Muscle layer of colon (tissue), 2 donors: ENCODE data around the gene FARP1.
A peak's percentile ranks its signal among the peaks of the same experiment; 100 is the strongest.

Source experiments
- H3K27ac ChIP-seq: one replicate; pipeline ENCODE4 v1.7.0; 2013; ENCODE audit warnings: low read depth, mild to moderate bottlenecking, low read length, moderate library complexity
- H3K27me3 ChIP-seq, 2 donors: one replicate each; pipeline ENCODE4 v1.7.0; 2013; ENCODE audit warnings: low read length in 2 of 2, mild to moderate bottlenecking in 2 of 2; ENCODE audit not compliant: insufficient read depth in 2 of 2, control insufficient read depth in 1 of 2
- H3K36me3 ChIP-seq: one replicate; pipeline ENCODE4 v1.7.0; 2013; ENCODE audit warnings: mild to moderate bottlenecking, low read length; ENCODE audit not compliant: insufficient read depth
- H3K4me1 ChIP-seq: one replicate; pipeline ENCODE4 v1.7.0; 2013; ENCODE audit warnings: mild to moderate bottlenecking, low read length; ENCODE audit not compliant: insufficient read depth
- H3K4me3 ChIP-seq, 2 donors: one replicate each; pipeline ENCODE4 v1.7.0; 2013; ENCODE audit warnings: low read length in 2 of 2, low read depth in 1 of 2, mild to moderate bottlenecking in 1 of 2, moderate library complexity in 1 of 2
- H3K9ac ChIP-seq: one replicate; pipeline ENCODE4 v1.7.0; 2013; ENCODE audit warnings: low read length
- H3K9me3 ChIP-seq: one replicate; pipeline ENCODE4 v1.7.0; 2013; ENCODE audit warnings: mild to moderate bottlenecking, low read length
- donor health status: abdominal sarcoma.
- donor health status: Adenocarcinoma of cecum.

FARP1 gene

GRCh38 chr13:98237331-98237730 is 94.4 kb downstream of the FARP1 start:
- Histone ChIP-seq H3K4me1 (peaks cover 12% of the 10 kb centered on the region), H3K9ac (no peak overlapping the region), H3K36me3 (no peaks in the 10 kb centered on the region), H3K9me3 (no peaks in the 10 kb centered on the region), H3K4me3 (no peak overlapping the region), H3K27me3 (no peaks in the 10 kb centered on the region), H3K27ac (no peak overlapping the region)

GRCh38 chr13:98239162-98240076 is 96.5 kb downstream of the FARP1 start:
- Histone ChIP-seq H3K27me3 (no peaks in the 10 kb centered on the region), H3K27ac (no peak overlapping the region), H3K4me1 (no peaks in the 10 kb centered on the region), H3K9ac (no peak overlapping the region), H3K4me3 (no peak overlapping the region), H3K36me3 (no peaks in the 10 kb centered on the region), H3K9me3 (no peaks in the 10 kb centered on the region)

GRCh38 chr13:98240135-98240534 is 97.2 kb downstream of the FARP1 start:
- no peaks in the 10 kb centered on the region for H3K27me3 ChIP-seq
- no peak overlapping the region for H3K27ac ChIP-seq
- no peaks in the 10 kb centered on the region for H3K9me3 ChIP-seq
- H3K9ac ChIP-seq, result no peak overlapping the region
- no peak overlapping the region for H3K4me3 ChIP-seq
- no peaks in the 10 kb centered on the region for H3K4me1 ChIP-seq
- H3K36me3 ChIP-seq, result no peaks in the 10 kb centered on the region

DNA sequence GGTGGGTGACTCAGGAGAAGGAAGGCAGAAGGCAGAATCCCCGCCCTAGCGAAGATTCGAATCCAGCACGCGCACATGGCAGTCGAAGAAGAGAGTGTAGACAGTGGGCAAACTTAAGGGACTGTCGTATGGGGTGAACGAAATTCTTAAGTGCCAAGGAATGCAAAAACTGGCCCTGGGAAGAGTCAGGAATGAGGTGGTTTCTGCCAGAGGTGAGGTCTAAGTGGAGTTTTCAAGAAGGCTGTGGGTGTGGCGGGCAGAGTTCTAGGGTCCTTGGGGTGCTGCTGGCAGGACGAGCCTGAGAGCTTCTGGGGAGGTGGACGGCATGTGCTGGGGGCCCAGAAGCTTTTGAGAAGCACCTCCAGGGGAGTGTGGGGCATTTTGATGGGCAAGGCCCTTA is 98.1 kb downstream of the FARP1 start:
- Histone ChIP-seq H3K27ac (no peak overlapping the region), H3K36me3 (no peaks in the 10 kb centered on the region), H3K4me3 (no peak overlapping the region), H3K27me3 (no peaks in the 10 kb centered on the region), H3K9me3 (no peaks in the 10 kb centered on the region), H3K4me1 (no peaks in the 10 kb centered on the region), H3K9ac (no peak overlapping the region)

DNA sequence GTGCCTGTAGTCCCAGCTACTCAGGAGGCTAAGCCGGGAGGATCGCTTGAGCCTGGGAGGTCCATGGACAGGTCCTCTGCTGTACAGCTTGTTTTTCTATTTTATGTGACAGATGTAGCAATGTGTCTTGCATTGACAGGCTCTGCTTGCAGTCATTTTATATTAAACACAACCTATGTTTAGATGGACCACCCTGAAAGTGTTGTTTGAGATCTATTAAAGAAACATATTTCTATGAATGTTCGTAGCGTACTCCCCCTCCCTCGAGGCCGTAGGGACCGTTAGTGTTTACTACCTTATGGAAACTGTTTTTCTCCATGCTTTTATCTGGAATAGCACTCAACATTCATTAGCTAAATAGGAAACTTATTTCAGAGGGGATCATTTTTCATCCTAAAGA is 99.1 kb downstream of the FARP1 start:
- H3K27ac ChIP-seq, result no peak overlapping the region
- H3K9me3 ChIP-seq, result no peaks in the 10 kb centered on the region
- no peaks in the 10 kb centered on the region for H3K36me3 ChIP-seq
- no peak overlapping the region for H3K4me3 ChIP-seq
- H3K27me3 ChIP-seq, result no peaks in the 10 kb centered on the region
- H3K9ac ChIP-seq, result no peak overlapping the region
- H3K4me1 ChIP-seq, result no peaks in the 10 kb centered on the region

- no peak overlapping the region for H3K9ac ChIP-seq
- no peak overlapping the region for H3K4me3 ChIP-seq
- H3K27me3 ChIP-seq, result no peaks in the 10 kb centered on the region
- H3K36me3 ChIP-seq, result no peaks in the 10 kb centered on the region
- no peak overlapping the region for H3K27ac ChIP-seq
- H3K9me3 ChIP-seq, result no peaks in the 10 kb centered on the region
- no peaks in the 10 kb centered on the region for H3K4me1 ChIP-seq
Measured at GRCh38 chr13:98242403-98242802, 99.5 kb downstream of the FARP1 start.

DNA sequence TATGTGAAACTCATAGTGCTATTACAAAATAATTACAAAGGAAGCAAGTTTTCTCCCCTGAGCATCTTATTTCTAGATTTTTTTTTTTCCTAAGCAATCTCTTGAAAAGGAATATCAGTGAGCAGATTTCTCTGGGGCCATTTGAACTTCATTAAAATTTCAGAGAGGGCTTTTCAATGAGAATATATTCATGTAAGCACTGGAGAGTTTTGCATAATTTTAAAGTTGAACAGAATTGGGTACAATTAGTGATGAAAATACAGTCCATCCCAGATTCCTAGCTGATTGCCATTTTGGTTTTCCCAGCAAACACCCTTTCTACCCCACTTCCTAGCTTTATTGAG is 101.0 kb downstream of the FARP1 start:
- no peaks in the 10 kb centered on the region for H3K4me1 ChIP-seq
- H3K4me3 ChIP-seq, result no peak overlapping the region
- no peaks in the 10 kb centered on the region for H3K36me3 ChIP-seq
- H3K27me3 ChIP-seq, result no peaks in the 10 kb centered on the region
- no peak overlapping the region for H3K9ac ChIP-seq
- no peak overlapping the region for H3K27ac ChIP-seq
- H3K9me3 ChIP-seq, result no peaks in the 10 kb centered on the region

DNA sequence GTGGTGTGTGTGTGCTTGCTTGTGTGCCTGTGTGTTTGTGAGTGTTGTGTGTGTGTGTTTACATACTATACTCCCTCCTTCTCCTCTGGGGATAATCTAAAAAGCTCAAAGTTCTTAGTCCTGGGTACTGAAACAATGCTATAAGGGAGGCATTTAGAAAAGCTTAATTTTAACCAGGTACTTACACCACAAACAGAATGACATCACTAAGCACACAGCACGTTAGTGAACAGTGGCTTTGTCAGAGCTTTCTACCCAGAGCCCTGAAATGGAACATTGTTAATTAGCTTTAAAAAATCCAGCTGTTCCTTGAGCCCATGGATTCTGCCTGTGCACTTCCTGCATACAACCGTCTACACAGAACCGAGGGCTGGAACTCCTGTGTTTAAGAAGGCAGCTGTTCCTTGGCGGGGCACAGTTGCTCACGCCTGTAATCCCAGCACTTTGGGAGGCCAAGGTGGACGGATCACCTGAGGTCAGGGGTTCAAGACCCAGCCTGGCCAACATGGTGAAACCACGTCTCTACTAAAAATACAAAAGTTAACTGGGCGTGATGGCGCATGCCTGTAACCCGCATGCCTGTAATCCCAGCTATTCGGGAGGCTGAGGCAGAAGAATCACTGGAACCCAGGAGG is 103.8 kb downstream of the FARP1 start:
- Histone ChIP-seq H3K36me3 (no peaks in the 10 kb centered on the region), H3K9ac (no peak overlapping the region), H3K27me3 (no peaks in the 10 kb centered on the region), H3K9me3 (no peaks in the 10 kb centered on the region), H3K27ac (no peak overlapping the region), H3K4me1 (no peaks in the 10 kb centered on the region), H3K4me3 (no peak overlapping the region)

- Histone ChIP-seq H3K9ac (no peak overlapping the region), H3K4me3 (no peak overlapping the region), H3K4me1 (peaks cover 24% of the 10 kb centered on the region), H3K27ac (no peak overlapping the region), H3K27me3 (no peaks in the 10 kb centered on the region), H3K9me3 (no peaks in the 10 kb centered on the region), H3K36me3 (no peaks in the 10 kb centered on the region)
Measured at GRCh38 chr13:98251708-98252107, 108.8 kb downstream of the FARP1 start.

DNA sequence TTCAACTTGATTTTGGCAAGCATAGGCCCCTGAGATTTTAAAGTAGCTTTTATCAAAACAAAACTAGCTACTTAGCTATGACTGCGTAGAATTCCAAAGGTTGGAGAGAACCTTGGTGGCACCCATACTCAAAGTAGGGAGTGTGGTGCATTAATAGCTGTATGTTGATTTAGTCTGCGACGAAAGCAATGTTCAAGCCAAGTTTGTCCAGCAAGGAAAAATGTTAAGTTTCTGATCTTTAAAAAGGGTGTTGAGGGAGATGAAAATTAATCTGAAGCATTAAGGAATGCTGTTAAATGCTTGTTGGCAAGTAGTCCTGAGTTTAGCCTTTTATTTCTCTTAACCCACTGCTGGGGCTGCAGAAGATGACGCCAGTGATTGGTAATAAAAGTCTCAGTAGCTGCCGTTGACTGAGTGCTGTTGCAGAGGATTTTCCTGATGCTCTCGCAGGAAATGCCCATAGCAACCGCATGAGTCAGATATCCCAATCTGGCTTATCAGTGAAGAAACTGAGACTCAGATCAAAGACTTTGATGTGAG is 110.1 kb downstream of the FARP1 start:
- no peak overlapping the region for H3K9ac ChIP-seq
- no peaks in the 10 kb centered on the region for H3K27me3 ChIP-seq
- H3K4me1 ChIP-seq, result peaks cover 24% of the 10 kb centered on the region
- no peaks in the 10 kb centered on the region for H3K36me3 ChIP-seq
- H3K9me3 ChIP-seq, result no peaks in the 10 kb centered on the region
- peak overlapping the region; percentile 37 for H3K27ac ChIP-seq
- H3K4me3 ChIP-seq, result no peak overlapping the region

GRCh38 chr13:98253526-98253925 is 110.6 kb downstream of the FARP1 start:
- Histone ChIP-seq H3K36me3 (no peaks in the 10 kb centered on the region), H3K27ac (peak overlapping the region; percentile 37), H3K9me3 (no peaks in the 10 kb centered on the region), H3K27me3 (no peaks in the 10 kb centered on the region), H3K9ac (no peak overlapping the region), H3K4me3 (no peak overlapping the region), H3K4me1 (peaks cover 24% of the 10 kb centered on the region)
